Hepatic stellate cell (primary cell): ENCODE data around the gene NDUFB4.
"Not testable (repeated sequence)": the region's sequence is repeated elsewhere in the genome, so short reads cannot be mapped to it uniquely, and the experiment has no call there.

Experiments used
- DNase-seq: peaks from one replicate; pipeline ENCODE4 v3.0.0; 2011; ENCODE audit warnings: low spot score

Gene NDUFB4

DNA sequence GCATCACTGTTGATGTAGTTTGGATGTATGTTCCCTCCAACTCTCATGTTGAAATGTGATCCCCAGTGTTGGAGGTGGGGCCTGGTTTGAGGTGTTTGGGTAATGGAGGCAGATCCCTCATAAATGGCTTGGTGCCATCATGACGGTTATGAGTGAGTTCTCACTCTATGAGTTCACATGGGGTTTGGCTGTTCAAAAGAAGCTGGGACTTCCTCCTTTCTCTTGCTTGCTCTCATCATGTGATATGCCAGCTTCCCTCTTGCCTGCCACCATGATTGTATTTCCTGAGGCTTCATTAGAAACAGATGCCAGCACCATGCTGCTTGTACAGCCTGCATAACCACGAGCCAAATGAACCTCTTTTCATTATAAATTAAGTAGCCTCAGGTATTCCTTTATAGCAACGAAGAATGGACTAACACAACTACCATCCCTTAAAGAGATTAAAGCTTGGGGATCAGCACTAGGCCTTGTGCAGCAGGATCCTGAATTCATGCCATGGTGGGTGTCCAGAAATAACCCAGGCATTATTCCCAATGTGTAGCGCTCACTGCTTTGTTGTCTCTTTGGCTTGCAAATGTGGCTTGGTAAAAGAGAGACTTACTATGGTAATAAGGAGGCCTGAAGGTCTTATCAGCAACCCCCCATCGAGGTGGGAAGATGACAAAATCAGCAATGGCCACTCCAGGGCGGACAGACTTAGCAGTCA, 41.9 kb downstream of the NDUFB4 start:
- no peak for DNase-seq

DNA sequence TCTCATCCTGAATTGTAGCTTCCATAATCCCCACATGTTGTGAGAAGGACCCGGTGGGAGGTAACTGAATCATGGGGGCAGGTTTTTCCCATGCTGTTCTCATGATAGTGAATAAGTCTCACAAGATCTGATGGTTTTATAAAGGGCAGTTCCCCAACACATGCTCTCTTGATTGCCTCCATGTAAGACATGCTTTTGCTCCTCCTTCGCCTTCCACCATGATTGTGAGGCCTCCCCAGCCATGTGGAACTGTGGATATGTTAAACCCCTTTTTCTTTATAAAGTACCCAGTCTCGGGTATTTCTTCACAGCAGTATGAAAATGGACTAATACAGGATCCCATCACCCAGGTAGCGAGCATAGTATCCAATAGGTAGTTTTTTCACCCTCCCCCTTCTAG, 42.7 kb downstream of the NDUFB4 start:
- DNase-seq, result not testable (repeated sequence)

DNA sequence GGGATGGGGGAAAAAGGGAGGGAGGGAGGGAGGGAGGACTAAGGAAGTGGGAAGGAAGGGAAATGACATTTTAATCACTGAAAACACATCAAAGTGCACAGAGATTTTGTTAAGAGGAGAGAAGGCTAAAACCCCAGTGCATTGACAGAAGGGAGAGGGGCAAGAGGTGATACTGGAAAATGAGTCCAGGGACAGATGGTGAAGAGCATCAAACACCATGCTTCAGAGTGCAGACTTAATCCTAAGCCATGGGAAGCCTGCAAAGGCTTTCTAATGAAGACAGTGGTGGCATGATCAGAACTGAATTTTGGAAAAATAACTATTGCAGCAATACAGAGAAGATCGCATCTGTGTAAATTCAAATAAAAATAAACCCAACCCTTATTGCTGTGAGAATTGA, 44.1 kb downstream of the NDUFB4 start:
- no peak for DNase-seq

DNA sequence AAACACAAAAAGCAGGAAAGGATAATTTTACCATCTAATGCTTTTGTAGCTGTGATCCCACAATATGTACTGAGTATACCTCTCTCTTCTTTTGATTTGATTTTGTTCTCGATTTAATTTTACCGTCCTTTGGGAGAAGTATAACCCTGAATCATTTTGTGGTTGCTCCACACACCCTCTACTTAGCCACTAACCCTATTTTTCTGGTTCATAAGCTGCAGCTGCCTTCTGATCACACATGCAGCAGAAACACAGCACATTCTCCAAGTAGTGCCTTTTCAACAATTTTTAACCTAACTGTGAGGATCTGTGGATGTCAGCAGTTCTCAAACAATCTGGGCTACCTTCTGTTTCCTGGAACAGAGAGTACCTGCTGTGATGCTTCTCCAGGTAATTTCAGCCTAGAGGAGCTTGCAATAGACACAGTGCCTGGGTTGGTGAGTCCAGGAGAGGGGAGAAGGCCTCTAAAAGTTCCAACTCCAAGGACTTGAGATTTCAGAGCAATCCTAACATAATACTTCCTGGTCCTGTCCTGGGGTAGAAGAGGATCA, 45.6 kb downstream of the NDUFB4 start:
- no peak for DNase-seq

DNA sequence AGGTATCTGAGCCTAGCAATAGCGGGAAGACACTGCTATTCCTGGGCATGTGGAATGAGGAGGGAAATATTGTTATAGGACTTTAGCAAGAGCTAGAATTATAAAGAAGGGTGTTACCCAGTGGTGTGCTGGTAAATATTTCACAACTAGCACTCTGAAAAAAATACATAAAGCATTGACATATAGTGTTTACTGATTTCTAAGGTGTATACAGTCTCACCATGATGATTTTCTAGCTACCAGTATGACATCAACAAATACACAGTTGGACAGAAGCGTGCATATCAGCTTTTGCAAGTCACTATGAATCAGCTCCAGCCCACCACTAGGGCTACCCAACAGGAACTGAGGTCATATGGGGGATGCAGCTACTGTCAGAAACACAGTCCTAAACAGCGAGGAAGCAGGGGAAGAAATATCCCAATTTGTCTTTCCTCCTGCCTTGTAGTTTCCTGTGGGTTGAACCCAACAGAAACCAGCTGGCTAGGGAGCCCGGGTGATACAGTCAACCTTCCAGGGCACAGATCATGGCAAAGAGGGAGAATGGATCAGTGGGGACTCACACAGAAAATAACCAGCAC, 46.3 kb downstream of the NDUFB4 start:
- no peak for DNase-seq

DNA sequence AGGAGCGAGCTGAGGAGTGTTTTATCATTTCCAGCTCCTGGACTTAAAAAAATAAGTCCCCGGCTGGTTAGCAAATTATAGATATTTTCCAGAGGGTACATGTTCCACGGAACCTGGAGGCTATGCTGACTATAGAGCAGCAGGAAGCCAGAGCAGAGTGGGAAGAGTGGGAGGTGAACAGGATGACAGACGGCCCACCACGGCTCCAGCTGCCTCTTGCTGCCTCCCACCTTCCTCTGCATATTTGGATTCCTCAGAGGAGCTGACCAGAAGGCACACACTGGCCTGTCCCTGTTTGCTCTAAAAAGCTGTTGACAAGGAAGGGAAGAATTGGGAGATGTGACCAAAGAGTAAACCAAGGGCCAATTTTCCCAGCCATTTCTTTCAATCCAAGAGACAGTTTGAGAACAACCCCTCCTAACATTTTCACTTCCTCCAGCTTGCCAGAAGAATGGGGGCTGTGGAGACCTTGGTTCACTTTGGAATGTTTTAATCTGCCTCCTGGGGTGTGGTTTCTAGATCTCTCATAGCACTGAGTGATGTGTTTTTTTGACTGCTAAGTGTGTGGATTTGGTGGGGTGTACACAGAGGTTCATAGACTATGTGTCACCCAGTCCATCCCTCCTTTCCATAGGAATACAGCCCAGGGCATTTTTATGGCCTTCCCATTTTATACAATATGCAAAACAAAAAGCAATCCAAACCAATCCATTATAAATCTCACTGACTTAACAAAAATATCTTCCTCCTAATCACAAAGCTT, 49.1 kb downstream of the NDUFB4 start:
- DNase-seq, result no peak

DNA sequence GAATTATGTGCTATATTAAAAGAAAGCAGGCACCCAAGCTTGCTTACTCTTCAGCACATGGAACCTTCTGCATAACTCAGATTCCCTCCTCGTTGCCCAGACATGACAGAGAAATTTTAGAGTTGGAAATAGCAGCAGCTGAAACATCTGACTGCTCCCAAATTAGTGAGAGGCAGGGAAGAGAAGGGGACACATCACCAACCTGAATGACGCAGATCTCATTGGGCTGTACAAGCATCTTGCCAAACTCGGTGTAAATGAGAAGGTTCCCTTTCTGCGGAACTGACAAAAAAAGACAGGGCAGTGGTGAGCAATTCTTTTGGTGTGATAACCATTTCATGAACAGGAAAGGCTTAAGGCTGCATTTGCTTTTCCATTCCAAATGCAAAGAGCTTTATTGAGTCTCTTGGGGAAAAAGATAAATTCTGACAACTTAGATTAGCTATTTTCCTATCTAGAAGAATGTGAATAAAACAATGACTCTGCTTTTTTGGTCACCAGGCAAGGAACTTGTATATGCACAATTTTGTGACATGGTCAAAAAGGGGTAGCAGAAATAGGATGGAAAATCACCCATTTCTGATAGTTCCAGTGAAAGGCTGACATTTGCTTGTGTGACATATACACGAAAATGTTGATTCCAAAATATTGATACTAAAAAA, 50.8 kb downstream of the NDUFB4 start:
- no peak for DNase-seq

DNA sequence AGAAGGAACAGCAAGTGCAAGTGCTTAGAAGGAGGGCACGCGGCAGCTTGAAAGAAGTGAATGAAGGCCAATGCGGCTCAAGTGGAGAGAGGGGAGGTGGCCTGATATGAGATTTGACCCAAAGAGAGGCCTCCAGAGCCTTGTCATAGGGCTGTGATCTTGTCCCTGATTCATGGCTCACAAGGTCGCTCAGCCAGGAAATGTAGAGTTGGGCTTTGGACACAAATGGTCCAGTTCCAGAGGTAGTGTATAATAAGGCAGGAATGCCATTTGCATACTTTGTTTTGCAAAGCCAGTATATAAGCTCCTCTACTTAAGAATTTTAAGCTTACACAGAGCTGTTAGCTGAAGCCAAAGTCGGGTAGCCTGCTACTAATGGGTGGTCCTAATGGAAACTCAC, 52.2 kb downstream of the NDUFB4 start:
- no peak for DNase-seq

DNA sequence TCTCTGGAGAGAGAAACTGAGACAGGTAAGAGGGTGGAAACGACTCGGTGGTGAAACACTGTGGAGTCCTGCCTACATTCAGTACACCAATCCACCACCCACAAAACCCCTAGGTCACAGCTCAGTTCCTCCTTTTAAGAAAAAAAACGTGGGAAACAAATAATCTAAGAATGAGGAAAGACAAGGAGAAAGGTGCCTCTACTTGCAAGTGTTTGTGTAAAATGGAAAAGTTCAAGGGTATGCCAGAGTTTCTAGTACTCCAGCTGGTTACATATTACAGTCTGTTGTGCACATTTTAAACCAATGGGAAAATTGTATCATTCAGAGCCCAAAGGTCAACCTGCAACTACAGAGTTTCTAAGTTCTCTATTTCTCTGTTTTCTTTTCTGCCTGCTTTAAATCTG, 53.7 kb downstream of the NDUFB4 start:
- no peak for DNase-seq

DNA sequence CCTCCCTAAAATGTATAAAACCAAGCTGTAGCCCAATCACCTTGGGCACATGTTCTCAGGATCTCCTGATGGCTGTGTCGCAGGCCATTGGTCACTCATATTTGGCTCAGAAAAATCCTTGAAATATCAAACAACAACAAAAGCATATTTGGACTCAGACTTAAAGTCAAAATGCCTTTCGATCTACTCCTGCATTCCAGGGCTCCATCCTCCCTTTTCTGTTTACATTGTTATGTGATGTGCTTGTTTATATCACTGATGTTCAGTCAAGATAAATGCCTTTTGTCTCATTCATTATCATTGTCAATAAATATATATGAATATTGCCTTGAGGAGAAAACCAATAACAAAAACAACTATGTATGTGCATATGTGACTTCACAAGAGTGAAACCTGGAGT, 54.2 kb downstream of the NDUFB4 start:
- no peak for DNase-seq
